ENCODE results near the gene GRIN2C. TPM values are rescaled to one million over a fixed set of nuclear protein-coding genes. Genes with fewer than 3 reads are reported as not detected.
A peak's percentile ranks its signal among the peaks of the same experiment; 100 is the strongest.
"Not testable (repeated sequence)": the region's sequence is repeated elsewhere in the genome, so short reads cannot be mapped to it uniquely, and the experiment has no call there.

Gene GRIN2C
- total RNA-seq (2022) (not detected in 2 replicates), Bru-seq, nascent RNA (not detected), BruChase-seq, experiment 1, labeled RNA remaining after a 6-hour chase (percentile 11 among the genes with signal in this experiment), BruChase-seq, experiment 2, labeled RNA remaining after a 2-hour chase (percentile 10 among the genes with signal in this experiment)
- long read RNA-seq, result 0 reads

DNA sequence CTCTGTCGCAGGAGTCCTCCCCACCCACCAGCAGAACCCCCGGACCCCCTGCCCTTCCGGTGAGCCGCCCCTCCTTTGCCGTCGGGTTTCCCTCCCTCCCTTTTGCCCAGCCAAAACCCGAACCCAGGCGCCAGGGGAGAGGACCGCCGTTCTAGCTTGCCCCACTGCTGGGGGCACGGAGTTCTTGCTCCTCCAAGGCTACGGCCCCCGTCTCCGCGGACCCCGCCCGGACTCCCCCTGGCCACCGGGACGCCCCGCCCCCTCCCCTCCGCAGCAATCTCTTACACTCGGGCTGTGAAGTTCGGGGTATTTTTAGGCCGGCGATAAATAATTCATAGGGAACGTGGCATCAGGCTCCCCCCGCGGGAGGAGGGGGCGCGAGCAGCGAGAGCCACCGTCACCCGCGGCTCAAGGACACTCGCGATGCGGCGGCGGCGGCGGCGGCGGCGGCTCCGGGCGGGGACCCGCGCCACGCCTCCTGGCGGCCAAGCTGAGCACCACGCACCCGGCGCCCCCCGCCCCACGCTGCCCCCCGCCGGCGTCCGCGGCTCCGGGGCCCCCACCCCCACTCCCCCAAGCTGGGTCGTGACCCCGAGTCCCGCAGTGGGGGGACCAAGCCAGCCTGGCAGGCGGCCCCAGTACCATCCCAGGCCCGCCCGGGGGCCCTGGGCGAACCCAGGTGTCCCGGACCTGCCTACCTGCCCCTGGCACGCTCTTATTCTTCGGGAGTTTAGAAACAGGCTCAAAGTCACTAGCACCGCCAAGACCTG lies at the start of gene GRIN2C:
GRIN2C (minus strand) TSS at position 427 of the 770 bp plus-strand sequence. CDS start 4,793 bp downstream, outside the sequence.
- TF ChIP-seq, protein P1, sequence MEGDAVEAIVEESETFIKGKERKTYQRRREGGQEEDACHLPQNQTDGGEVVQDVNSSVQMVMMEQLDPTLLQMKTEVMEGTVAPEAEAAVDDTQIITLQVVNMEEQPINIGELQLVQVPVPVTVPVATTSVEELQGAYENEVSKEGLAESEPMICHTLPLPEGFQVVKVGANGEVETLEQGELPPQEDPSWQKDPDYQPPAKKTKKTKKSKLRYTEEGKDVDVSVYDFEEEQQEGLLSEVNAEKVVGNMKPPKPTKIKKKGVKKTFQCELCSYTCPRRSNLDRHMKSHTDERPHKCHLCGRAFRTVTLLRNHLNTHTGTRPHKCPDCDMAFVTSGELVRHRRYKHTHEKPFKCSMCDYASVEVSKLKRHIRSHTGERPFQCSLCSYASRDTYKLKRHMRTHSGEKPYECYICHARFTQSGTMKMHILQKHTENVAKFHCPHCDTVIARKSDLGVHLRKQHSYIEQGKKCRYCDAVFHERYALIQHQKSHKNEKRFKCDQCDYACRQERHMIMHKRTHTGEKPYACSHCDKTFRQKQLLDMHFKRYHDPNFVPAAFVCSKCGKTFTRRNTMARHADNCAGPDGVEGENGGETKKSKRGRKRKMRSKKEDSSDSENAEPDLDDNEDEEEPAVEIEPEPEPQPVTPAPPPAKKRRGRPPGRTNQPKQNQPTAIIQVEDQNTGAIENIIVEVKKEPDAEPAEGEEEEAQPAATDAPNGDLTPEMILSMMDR (IDR thresholded peaks at IDR 0.05; ENCODE audit: unreplicated experiment), result peak; percentile 36
- Mint-ChIP-seq H3K4me1 (ENCODE audit: low read depth, unreplicated experiment) (peaks cover 7% of the 10 kb centered on the region), H3K27me3 (ENCODE audit: unreplicated experiment) (peaks cover 72% of the 10 kb centered on the region), H3K36me3 (ENCODE audit: insufficient read depth, unreplicated experiment) (peaks cover 2% of the 10 kb centered on the region), H3K9me3 (ENCODE audit: low read depth, unreplicated experiment) (peaks cover 4% of the 10 kb centered on the region), H3K4me3 (ENCODE audit: low read depth, unreplicated experiment) (peak within 1 kb of the TSS; percentile 14), H3K27ac (ENCODE audit: unreplicated experiment) (no peak within 1 kb of the TSS)
- intact Hi-C loops (cut with micrococcal nuclease; ENCODE audit: unreplicated experiment), result loop anchor here (10.0 kb wide), 1 partner anchor 205 kb away; no protein-coding TSS in a partner anchor
- no peak for DNase-seq
- no TSS peak for BruUV-seq (replicated peaks)
- CTCF ChIA-PET, result interaction anchor here (1.1 kb wide), 2 partner anchors 13 to 114 kb away, joined by 3 read pairs; partner anchors contain the start of gene FDXR

DNA sequence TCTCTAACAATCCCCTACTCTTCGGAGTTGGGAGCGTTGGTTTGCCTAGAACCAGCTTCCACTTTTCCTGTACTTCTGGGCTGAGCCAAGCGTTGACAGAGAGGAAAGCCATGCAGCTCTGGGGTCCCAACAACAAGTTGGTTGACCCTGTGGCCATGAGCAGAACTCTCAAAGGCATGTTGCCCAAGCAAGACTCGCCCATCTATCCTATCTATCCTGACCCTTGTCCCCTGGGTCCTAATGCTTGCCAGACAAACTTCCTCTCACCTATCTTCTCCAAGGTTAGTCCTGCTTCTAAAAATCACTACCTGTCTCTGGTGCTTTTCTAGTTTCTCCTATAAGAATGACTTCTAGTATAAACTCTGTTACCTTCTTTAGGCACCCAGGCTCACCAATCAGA lies 49.4 kb upstream of the GRIN2C start:
- H3K27ac Mint-ChIP-seq (ENCODE audit: unreplicated experiment); DNase-seq; H3K9me3 Mint-ChIP-seq (ENCODE audit: low read depth, unreplicated experiment); BruUV-seq (replicated peaks); CTCF ChIA-PET; H3K4me3 Mint-ChIP-seq (ENCODE audit: low read depth, unreplicated experiment); intact Hi-C loops (cut with micrococcal nuclease; ENCODE audit: unreplicated experiment); H3K36me3 Mint-ChIP-seq (ENCODE audit: insufficient read depth, unreplicated experiment): not testable (repeated sequence)
- Mint-ChIP-seq H3K27me3 (ENCODE audit: unreplicated experiment) (peaks cover 20% of the 10 kb centered on the region), H3K4me1 (ENCODE audit: low read depth, unreplicated experiment) (peaks cover 21% of the 10 kb centered on the region)

DNA sequence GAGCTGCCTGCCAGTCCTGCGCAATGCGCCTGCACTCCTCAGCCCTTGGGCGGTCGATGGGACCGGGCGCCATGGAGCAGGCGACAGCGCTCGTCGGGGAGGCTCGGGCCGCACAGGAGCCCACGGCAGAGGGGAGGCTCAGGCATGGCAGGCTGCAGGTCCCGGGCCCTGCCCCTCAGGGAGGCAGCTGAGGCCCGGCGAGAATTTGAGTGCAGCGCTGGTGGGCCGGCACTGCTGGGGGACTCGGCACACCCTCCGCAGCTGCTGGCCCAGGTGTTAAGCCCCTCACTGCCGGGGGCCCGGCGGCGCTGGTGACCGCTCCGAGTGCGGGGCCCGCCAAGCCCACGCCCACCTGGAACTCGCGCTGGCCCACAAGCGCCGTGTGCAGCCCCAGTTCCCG lies 47.3 kb upstream of the GRIN2C start:
- H3K36me3 Mint-ChIP-seq (ENCODE audit: insufficient read depth, unreplicated experiment), result no peaks in the 10 kb centered on the region
- H3K27ac Mint-ChIP-seq (ENCODE audit: unreplicated experiment), result no peak overlapping the region
- H3K4me1 Mint-ChIP-seq (ENCODE audit: low read depth, unreplicated experiment), result peaks cover 21% of the 10 kb centered on the region
- BruUV-seq (replicated peaks), result no TSS peak
- H3K27me3 Mint-ChIP-seq (ENCODE audit: unreplicated experiment), result peaks cover 21% of the 10 kb centered on the region
- H3K4me3 Mint-ChIP-seq (ENCODE audit: low read depth, unreplicated experiment), result no peak overlapping the region
- DNase-seq, result no peak
- CTCF ChIA-PET, result no interaction called here
- TF ChIP-seq, protein P1 (IDR thresholded peaks at IDR 0.05; ENCODE audit: unreplicated experiment), result no peak
- no peaks in the 10 kb centered on the region for H3K9me3 Mint-ChIP-seq (ENCODE audit: low read depth, unreplicated experiment)
- intact Hi-C loops (cut with micrococcal nuclease; ENCODE audit: unreplicated experiment), result no loop called here

DNA sequence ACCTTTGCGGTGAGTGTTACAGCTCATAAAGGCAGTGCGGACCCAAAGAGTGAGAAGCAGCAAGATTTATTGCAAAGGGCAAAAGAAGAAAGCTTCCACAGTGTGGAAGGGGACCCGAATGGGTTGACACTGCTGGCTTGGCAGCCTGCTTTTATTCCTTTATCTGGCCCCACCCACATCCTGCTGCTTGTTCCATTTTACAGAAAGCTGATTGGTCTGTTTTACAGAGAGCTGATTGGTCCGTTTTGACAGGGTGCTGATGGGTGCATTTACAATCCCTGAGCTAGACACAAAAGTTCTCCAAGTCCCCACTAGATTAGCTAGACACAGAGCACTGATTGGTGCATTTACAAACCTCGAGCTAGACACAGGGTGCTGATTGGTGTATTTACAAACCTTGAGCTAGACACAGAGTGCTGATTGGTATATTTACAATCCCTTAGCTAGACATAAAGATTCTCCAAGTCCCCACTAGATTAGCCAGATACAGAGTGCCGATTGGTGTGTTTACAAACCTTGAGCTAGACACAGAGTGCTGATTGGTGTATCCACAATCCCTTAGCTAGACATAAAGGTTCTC lies 46.6 kb upstream of the GRIN2C start:
- H3K36me3 Mint-ChIP-seq (ENCODE audit: insufficient read depth, unreplicated experiment); intact Hi-C loops (cut with micrococcal nuclease; ENCODE audit: unreplicated experiment); H3K27ac Mint-ChIP-seq (ENCODE audit: unreplicated experiment); H3K4me3 Mint-ChIP-seq (ENCODE audit: low read depth, unreplicated experiment); BruUV-seq (replicated peaks); DNase-seq; H3K9me3 Mint-ChIP-seq (ENCODE audit: low read depth, unreplicated experiment): not testable (repeated sequence)
- peaks cover 28% of the 10 kb centered on the region for H3K27me3 Mint-ChIP-seq (ENCODE audit: unreplicated experiment)
- CTCF ChIA-PET, result interaction anchor here (0.6 kb wide), 1 partner anchor 67 kb away, joined by 6 read pairs; no protein-coding TSS in a partner anchor
- H3K4me1 Mint-ChIP-seq (ENCODE audit: low read depth, unreplicated experiment), result peaks cover 21% of the 10 kb centered on the region

DNA sequence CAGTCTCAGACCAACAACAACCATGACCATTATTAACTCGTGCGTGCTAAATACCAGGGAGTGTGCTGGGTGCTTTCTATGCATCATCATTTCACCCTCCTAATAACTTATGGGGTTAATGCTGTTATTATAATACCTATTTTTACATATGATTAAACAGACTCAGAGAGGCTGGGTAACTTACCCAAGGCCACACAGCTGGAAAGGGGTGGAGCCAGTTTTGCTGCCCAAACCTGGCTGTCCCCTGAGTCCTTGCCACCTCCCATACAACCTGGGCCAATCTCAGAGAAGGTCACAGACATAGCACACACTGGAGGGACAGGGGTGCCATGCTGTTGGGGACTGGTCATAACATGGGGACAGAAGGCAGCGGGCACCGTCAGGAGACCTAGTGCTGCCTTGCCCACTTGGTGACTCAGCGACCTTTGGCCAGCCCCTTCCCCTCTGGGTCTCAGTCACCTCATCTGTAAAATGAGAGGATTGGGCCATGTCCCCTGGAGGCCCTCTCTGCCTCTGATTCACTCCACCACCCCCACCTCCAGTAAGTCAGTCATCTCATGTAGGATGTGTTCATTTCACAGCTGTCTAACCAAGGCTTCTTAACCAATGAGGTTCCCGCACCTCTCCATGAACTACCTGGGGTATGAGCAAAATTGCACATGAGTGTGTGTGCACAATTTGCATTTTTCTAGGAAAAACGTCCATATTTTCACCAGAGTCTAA lies 45.2 kb upstream of the GRIN2C start:
- Mint-ChIP-seq H3K27me3 (ENCODE audit: unreplicated experiment) (peaks cover 43% of the 10 kb centered on the region), H3K27ac (ENCODE audit: unreplicated experiment) (no peak overlapping the region), H3K9me3 (ENCODE audit: low read depth, unreplicated experiment) (no peaks in the 10 kb centered on the region), H3K4me1 (ENCODE audit: low read depth, unreplicated experiment) (peaks cover 21% of the 10 kb centered on the region), H3K36me3 (ENCODE audit: insufficient read depth, unreplicated experiment) (no peaks in the 10 kb centered on the region), H3K4me3 (ENCODE audit: low read depth, unreplicated experiment) (no peak overlapping the region)
- intact Hi-C loops (cut with micrococcal nuclease; ENCODE audit: unreplicated experiment), result no loop called here
- CTCF ChIA-PET, result no interaction called here
- DNase-seq, result no peak
- BruUV-seq (replicated peaks), result no TSS peak
- TF ChIP-seq, protein P1 (IDR thresholded peaks at IDR 0.05; ENCODE audit: unreplicated experiment), result no peak
